ENCODE measurements around the gene SLPI. TPM values are rescaled to one million over a fixed set of nuclear protein-coding genes. Genes with fewer than 3 reads are reported as not detected.

SLPI gene
- total RNA-seq, 1 donor, result 1.4 TPM

GRCh38 chr20:45211569-45212474, 42.5 kb downstream of the SLPI start:
- no peak for DNase-seq (ENCODE audit: insufficient read length, low spot score, missing footprints)
- Histone ChIP-seq H3K4me1 (ENCODE audit: insufficient read depth, low read length) (no peaks in the 10 kb centered on the region), H4K20me1 (ENCODE audit: insufficient read depth, low read length) (no peaks in the 10 kb centered on the region), H3K36me3 (ENCODE audit: insufficient read depth, low read length) (no peaks in the 10 kb centered on the region), H3K27ac (ENCODE audit: low read depth, low read length) (no peak overlapping the region), H3K27me3 (ENCODE audit: insufficient read depth, low read length) (peaks cover 12% of the 10 kb centered on the region), H3K9me3 (ENCODE audit: low read depth, low read length) (no peaks in the 10 kb centered on the region), H2AFZ (ENCODE audit: low read length) (no peak overlapping the region), H3K4me2 (ENCODE audit: insufficient read depth, low read length) (no peak overlapping the region), H3K4me3 (ENCODE audit: insufficient read depth, low read length) (no peak overlapping the region), H3K79me2 (ENCODE audit: insufficient read depth, low read length) (no peaks in the 10 kb centered on the region)
- TF ChIP-seq, protein P1, sequence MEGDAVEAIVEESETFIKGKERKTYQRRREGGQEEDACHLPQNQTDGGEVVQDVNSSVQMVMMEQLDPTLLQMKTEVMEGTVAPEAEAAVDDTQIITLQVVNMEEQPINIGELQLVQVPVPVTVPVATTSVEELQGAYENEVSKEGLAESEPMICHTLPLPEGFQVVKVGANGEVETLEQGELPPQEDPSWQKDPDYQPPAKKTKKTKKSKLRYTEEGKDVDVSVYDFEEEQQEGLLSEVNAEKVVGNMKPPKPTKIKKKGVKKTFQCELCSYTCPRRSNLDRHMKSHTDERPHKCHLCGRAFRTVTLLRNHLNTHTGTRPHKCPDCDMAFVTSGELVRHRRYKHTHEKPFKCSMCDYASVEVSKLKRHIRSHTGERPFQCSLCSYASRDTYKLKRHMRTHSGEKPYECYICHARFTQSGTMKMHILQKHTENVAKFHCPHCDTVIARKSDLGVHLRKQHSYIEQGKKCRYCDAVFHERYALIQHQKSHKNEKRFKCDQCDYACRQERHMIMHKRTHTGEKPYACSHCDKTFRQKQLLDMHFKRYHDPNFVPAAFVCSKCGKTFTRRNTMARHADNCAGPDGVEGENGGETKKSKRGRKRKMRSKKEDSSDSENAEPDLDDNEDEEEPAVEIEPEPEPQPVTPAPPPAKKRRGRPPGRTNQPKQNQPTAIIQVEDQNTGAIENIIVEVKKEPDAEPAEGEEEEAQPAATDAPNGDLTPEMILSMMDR (IDR thresholded peaks at IDR 0.05; ENCODE audit: extremely low read depth, low read depth, low read length), result no peak

GRCh38 chr20:45209924-45210323, 44.4 kb downstream of the SLPI start:
- TF ChIP-seq, protein P1 (IDR thresholded peaks at IDR 0.05; ENCODE audit: extremely low read depth, low read depth, low read length), result no peak
- no peaks in the 10 kb centered on the region for H3K36me3 ChIP-seq (ENCODE audit: insufficient read depth, low read length)
- no peaks in the 10 kb centered on the region for H4K20me1 ChIP-seq (ENCODE audit: insufficient read depth, low read length)
- no peak overlapping the region for H3K4me2 ChIP-seq (ENCODE audit: insufficient read depth, low read length)
- no peaks in the 10 kb centered on the region for H3K4me1 ChIP-seq (ENCODE audit: insufficient read depth, low read length)
- H3K79me2 ChIP-seq (ENCODE audit: insufficient read depth, low read length), result no peaks in the 10 kb centered on the region
- H3K27ac ChIP-seq (ENCODE audit: low read depth, low read length), result no peak overlapping the region
- DNase-seq (ENCODE audit: insufficient read length, low spot score, missing footprints), result no peak
- H3K4me3 ChIP-seq (ENCODE audit: insufficient read depth, low read length), result no peak overlapping the region
- H2AFZ ChIP-seq (ENCODE audit: low read length), result no peak overlapping the region
- H3K27me3 ChIP-seq (ENCODE audit: insufficient read depth, low read length), result peaks cover 21% of the 10 kb centered on the region
- H3K9me3 ChIP-seq (ENCODE audit: low read depth, low read length), result no peaks in the 10 kb centered on the region

- no peak within 1 kb of the TSS for H2AFZ ChIP-seq (ENCODE audit: low read length)
- no peak within 1 kb of the TSS for H3K4me3 ChIP-seq (ENCODE audit: insufficient read depth, low read length)
- no peaks in the 10 kb centered on the region for H4K20me1 ChIP-seq (ENCODE audit: insufficient read depth, low read length)
- H3K9me3 ChIP-seq (ENCODE audit: low read depth, low read length), result no peaks in the 10 kb centered on the region
- no peaks in the 10 kb centered on the region for H3K4me1 ChIP-seq (ENCODE audit: insufficient read depth, low read length)
- no peak within 1 kb of the TSS for H3K27ac ChIP-seq (ENCODE audit: low read depth, low read length)
- no peak within 1 kb of the TSS for H3K4me2 ChIP-seq (ENCODE audit: insufficient read depth, low read length)
- no peaks in the 10 kb centered on the region for H3K36me3 ChIP-seq (ENCODE audit: insufficient read depth, low read length)
- peaks cover 21% of the 10 kb centered on the region for H3K27me3 ChIP-seq (ENCODE audit: insufficient read depth, low read length)
- H3K79me2 ChIP-seq (ENCODE audit: insufficient read depth, low read length), result no peaks in the 10 kb centered on the region
- TF ChIP-seq, protein P1 (IDR thresholded peaks at IDR 0.05; ENCODE audit: extremely low read depth, low read depth, low read length), result no peak
- no peak for DNase-seq (ENCODE audit: insufficient read length, low spot score, missing footprints)
Measured at GRCh38 chr20:45206725-45207124, 47.6 kb downstream of the SLPI start, which contains the start of gene SEMG1. Gene SEMG1 (plus strand): TSS chr20:45207033. CDS start chr20:45207054, 21 bp downstream.

Other genes with a start within 250 kb of the SLPI start
- gene KCNS1, start 153.4 kb downstream of the SLPI start, total RNA-seq, result 0.59 and 1.1 TPM in 2 replicates
- not detected in 2 replicates for gene WFDC5, start 139.4 kb downstream of the SLPI start, total RNA-seq
- gene WFDC12, start 130.1 kb downstream of the SLPI start, total RNA-seq, result not detected in 2 replicates
- not detected in 2 replicates for gene PI3, start 79.7 kb downstream of the SLPI start, total RNA-seq
- gene SEMG1, start 47.5 kb downstream of the SLPI start, total RNA-seq, result not detected in 2 replicates
- gene SEMG2, start 33.2 kb downstream of the SLPI start, total RNA-seq, result not detected in 2 replicates
- gene RBPJL, start 52.3 kb upstream of the SLPI start, total RNA-seq, result not detected in 2 replicates
- gene MATN4, start 53.7 kb upstream of the SLPI start, total RNA-seq, result under 0.01 TPM in 1 of 2 replicates, not detected in the other
- gene SDC4, start 93.9 kb upstream of the SLPI start, total RNA-seq, result 182 and 267 TPM in 2 replicates
- 26.5 and 31.8 TPM in 2 replicates for gene SYS1, start 108.6 kb upstream of the SLPI start, total RNA-seq
- not detected in 2 replicates for gene TP53TG5, start 123.8 kb upstream of the SLPI start, total RNA-seq
- 8.7 and 13.0 TPM in 2 replicates for gene DBNDD2, start 153.7 kb upstream of the SLPI start, total RNA-seq
- 52.8 and 56.6 TPM in 2 replicates for gene PIGT, start 161.6 kb upstream of the SLPI start, total RNA-seq
- gene WFDC2, start 215.2 kb upstream of the SLPI start, total RNA-seq, result not detected in 2 replicates